OCI-LY7 (cell line): ENCODE data around the gene CEP83.

ENCODE experiments used
- CTCF ChIP-seq: fragments of 200-600 bp; sonication (generic); conservative IDR thresholded peaks from 2 replicates; pipeline ENCODE4 v1.5.1; 2014; ENCODE audit warnings: mild to moderate bottlenecking, antibody characterized with exemption, low read length, moderate library complexity, mixed read lengths
- EZH2phosphoT487 ChIP-seq: fragments of 200-600 bp; sonication (generic); IDR thresholded peaks from 2 replicates; pipeline ENCODE4 v1.6.1; 2018; ENCODE audit warnings: low read depth, borderline replicate concordance, mild to moderate bottlenecking, mixed run types, antibody characterized with exemption, low read length, moderate library complexity, mixed read lengths

- TF ChIP-seq CTCF (no peak), EZH2phosphoT487 (no peak)
Measured at GRCh38 chr12:94416613-94417012, 43.1 kb downstream of the CEP83 start.
